GM19452 (cell line): Measurements from ENCODE around the gene MMP25.
"Not testable (repeated sequence)": the region's sequence is repeated elsewhere in the genome, so short reads cannot be mapped to it uniquely, and the experiment has no call there.

Source experiments
- ATAC-seq: cut with Tn5 transposase; IDR thresholded peaks from one replicate; pipeline ENCODE4 v1.9.1; 2021; ENCODE audit not compliant: unreplicated experiment

Gene MMP25

GRCh38 chr16:3070608-3071111, 24.3 kb downstream of the MMP25 start:
- ATAC-seq: no peak

- no peak for ATAC-seq
Observed at GRCh38 chr16:3071655-3072054, 25.3 kb downstream of the MMP25 start.

GRCh38 chr16:3072148-3072547, 25.8 kb downstream of the MMP25 start:
- not testable (repeated sequence) for ATAC-seq

- not testable (repeated sequence) for ATAC-seq
Observed at GRCh38 chr16:3072576-3073263, 26.4 kb downstream of the MMP25 start.

GRCh38 chr16:3073448-3073847, 27.1 kb downstream of the MMP25 start:
- ATAC-seq: no peak

- ATAC-seq: peak; percentile 69
Observed at GRCh38 chr16:3074860-3075522, 28.6 kb downstream of the MMP25 start.

- ATAC-seq: no peak
Observed at GRCh38 chr16:3075523-3075915, 29.2 kb downstream of the MMP25 start.

GRCh38 chr16:3075946-3076345, 29.6 kb downstream of the MMP25 start:
- not testable (repeated sequence) for ATAC-seq

- ATAC-seq: no peak
Observed at GRCh38 chr16:3076577-3076976, 30.2 kb downstream of the MMP25 start.

- no peak for ATAC-seq
Observed at GRCh38 chr16:3080024-3080423, 33.7 kb downstream of the MMP25 start.

GRCh38 chr16:3081957-3082356, 35.6 kb downstream of the MMP25 start:
- ATAC-seq: not testable (repeated sequence)

- ATAC-seq: not testable (repeated sequence)
Observed at GRCh38 chr16:3083408-3083807, 37.0 kb downstream of the MMP25 start.

GRCh38 chr16:3084491-3084890, 38.1 kb downstream of the MMP25 start:
- ATAC-seq: no peak

GRCh38 chr16:3084969-3085670, 38.8 kb downstream of the MMP25 start:
- ATAC-seq: no peak

- ATAC-seq: no peak
Observed at GRCh38 chr16:3085868-3086595, 39.7 kb downstream of the MMP25 start.

- no peak for ATAC-seq
Observed at GRCh38 chr16:3086596-3087242, 40.4 kb downstream of the MMP25 start.

- no peak for ATAC-seq
Observed at GRCh38 chr16:3087243-3088235, 41.2 kb downstream of the MMP25 start.

GRCh38 chr16:3088450-3088849, 42.1 kb downstream of the MMP25 start:
- no peak for ATAC-seq

GRCh38 chr16:3088925-3089716, 42.8 kb downstream of the MMP25 start:
- ATAC-seq: no peak
